RWPE1 (cell line): ENCODE measurements around the gene GAS6.

Experiments used
- CTCF ChIA-PET: fragments of 350-600 bp; sonication (Branson Sonifier 250); formaldehyde crosslinking; extraction: SDS; loops from one replicate; lab custom pipeline; 2021; lab: Yijun Ruan, JAX
- POLR2A ChIA-PET: fragments of 400-600 bp; formaldehyde crosslinking; extraction: SDS; loops from one replicate; lab custom pipeline; 2020; ENCODE audit warnings: antibody characterized with exemption; ENCODE audit not compliant: low non-redundant PET; lab: Yijun Ruan, JAX
- DNase-seq: peaks from one replicate; pipeline ENCODE4 v3.0.0; 2012; ENCODE audit warnings: low spot score
- H3K27ac ChIP-seq: fragments of 450-650 bp; 2 replicates; pipeline ENCODE4 v1.5.1; 2017
- TF ChIP-seq, protein P1 (sequence below): fragments of 450-650 bp; conservative IDR thresholded peaks from 2 replicates; pipeline ENCODE4 v1.5.1; 2017; ENCODE audit warnings: low read depth, mild to moderate bottlenecking

The GAS6 gene

GRCh38 chr13:113806526-113806925 lies 57.4 kb downstream of the GAS6 start:
- CTCF ChIA-PET: no interaction called here
- H3K27ac ChIP-seq: no peak overlapping the region
- no peak for DNase-seq
- TF ChIP-seq, protein P1, sequence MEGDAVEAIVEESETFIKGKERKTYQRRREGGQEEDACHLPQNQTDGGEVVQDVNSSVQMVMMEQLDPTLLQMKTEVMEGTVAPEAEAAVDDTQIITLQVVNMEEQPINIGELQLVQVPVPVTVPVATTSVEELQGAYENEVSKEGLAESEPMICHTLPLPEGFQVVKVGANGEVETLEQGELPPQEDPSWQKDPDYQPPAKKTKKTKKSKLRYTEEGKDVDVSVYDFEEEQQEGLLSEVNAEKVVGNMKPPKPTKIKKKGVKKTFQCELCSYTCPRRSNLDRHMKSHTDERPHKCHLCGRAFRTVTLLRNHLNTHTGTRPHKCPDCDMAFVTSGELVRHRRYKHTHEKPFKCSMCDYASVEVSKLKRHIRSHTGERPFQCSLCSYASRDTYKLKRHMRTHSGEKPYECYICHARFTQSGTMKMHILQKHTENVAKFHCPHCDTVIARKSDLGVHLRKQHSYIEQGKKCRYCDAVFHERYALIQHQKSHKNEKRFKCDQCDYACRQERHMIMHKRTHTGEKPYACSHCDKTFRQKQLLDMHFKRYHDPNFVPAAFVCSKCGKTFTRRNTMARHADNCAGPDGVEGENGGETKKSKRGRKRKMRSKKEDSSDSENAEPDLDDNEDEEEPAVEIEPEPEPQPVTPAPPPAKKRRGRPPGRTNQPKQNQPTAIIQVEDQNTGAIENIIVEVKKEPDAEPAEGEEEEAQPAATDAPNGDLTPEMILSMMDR: no peak
- POLR2A ChIA-PET: no interaction called here

- no peak overlapping the region for H3K27ac ChIP-seq
- CTCF ChIA-PET: no interaction called here
- DNase-seq: no peak
- POLR2A ChIA-PET: no interaction called here
- TF ChIP-seq, protein P1: no peak
These were observed 57.8 kb downstream of the GAS6 start for GRCh38 chr13:113806104-113806471.

- no peak overlapping the region for H3K27ac ChIP-seq
- DNase-seq: no peak
- TF ChIP-seq, protein P1: no peak
- ChIA-PET POLR2A (no interaction called here), CTCF (no interaction called here)
These were observed 58.3 kb downstream of the GAS6 start for GRCh38 chr13:113805431-113806103.

DNA sequence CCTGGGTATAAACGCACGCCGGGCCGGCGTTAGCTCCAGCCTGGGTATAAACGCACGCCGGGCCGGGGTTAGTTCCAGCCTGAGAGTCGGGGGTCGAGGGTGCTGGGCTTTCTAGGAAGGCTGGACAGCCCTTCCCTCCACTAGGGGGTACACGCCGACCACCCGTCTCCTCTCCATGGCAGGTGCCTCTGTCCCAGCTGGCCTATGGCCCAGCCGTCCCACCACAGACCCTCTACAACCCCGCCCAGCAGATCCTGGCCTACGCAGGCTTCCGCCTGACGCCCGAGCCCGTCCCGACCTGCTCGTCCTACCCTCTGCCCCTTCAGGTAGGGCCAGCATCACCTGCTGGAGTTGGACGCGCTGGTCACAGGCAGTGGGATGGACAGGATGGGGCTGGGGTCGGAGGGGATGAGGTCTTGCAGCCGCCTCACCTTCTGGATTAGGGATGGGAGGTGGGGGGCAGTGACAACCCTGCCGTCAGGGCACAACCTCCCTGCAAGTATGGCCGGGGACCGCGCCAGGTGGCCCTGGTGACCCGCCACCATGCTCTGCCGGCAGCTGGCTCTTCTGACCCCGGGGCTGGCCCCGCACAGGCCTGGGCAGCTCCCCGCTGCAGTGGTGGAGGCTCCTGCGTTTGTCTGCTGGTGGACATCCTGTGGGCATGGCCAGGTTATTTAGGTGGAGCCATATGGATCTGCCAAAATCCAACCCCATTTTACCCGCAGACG lies 59.0 kb downstream of the GAS6 start:
- POLR2A ChIA-PET: no interaction called here
- no peak overlapping the region for H3K27ac ChIP-seq
- DNase-seq: no peak
- TF ChIP-seq, protein P1: no peak
- CTCF ChIA-PET: interaction anchor here (0.5 kb wide), 1 partner anchor 144 kb away, joined by 3 read pairs; no protein-coding TSS in a partner anchor

GRCh38 chr13:113804017-113804702 lies 59.7 kb downstream of the GAS6 start:
- no peak for DNase-seq
- peak overlapping the region; percentile 35 for H3K27ac ChIP-seq
- CTCF ChIA-PET: no interaction called here
- TF ChIP-seq, protein P1: no peak
- POLR2A ChIA-PET: no interaction called here

GRCh38 chr13:113803409-113804016 lies 60.4 kb downstream of the GAS6 start:
- CTCF ChIA-PET: no interaction called here
- TF ChIP-seq, protein P1: no peak
- peak overlapping the region; percentile 35 for H3K27ac ChIP-seq
- no peak for DNase-seq
- POLR2A ChIA-PET: no interaction called here
